ENCODE results near the gene RGPD6.
"Not testable (repeated sequence)": the region's sequence is repeated elsewhere in the genome, so short reads cannot be mapped to it uniquely, and the experiment has no call there.

DNA sequence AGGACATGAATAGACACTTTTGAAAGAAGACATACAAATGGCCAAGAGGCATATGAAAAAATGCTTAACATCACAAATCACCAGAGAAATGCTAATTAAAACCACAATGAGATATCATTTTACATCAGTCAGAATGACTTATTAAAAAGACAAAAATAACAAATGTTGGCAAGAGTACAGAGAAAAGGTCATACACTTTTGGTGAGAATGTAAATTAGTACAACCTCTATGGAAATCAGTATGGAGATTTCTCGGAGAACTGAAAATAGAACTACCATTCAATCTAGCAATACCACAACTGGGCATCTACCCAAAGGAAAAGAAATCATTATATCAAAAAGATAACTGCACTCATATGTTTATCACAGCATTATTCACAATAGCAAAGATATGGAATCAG, 88.0 kb downstream of the RGPD6 start:
- TF ChIP-seq ZNF274 (IDR thresholded peaks at IDR 0.05; ENCODE audit: low read depth, low read length); SUZ12 (IDR thresholded peaks at IDR 0.05; ENCODE audit: extremely low read depth, insufficient read depth, insufficient read length): not testable (repeated sequence)
